NB4 (cell line): ENCODE data around the gene MAPK1.
"Not testable (repeated sequence)": the region's sequence is repeated elsewhere in the genome, so short reads cannot be mapped to it uniquely, and the experiment has no call there.

Experiments used
- DNase-seq: peaks from one replicate; pipeline ENCODE4 v3.0.0; 2010; ENCODE audit warnings: low read depth
- H3K4me3 ChIP-seq: one replicate; pipeline ENCODE4 v1.5.1; 2011; ENCODE audit warnings: mild to moderate bottlenecking, low read depth, low read length, moderate library complexity
- CTCF ChIP-seq: IDR thresholded peaks from one replicate; pipeline ENCODE4 v1.5.1; 2012; ENCODE audit warnings: low read depth, low read length
- MAX ChIP-seq: IDR thresholded peaks from 2 replicates; pipeline ENCODE4 v1.6.1; 2011; ENCODE audit warnings: low read depth, low read length
- MYC ChIP-seq: IDR thresholded peaks from 2 replicates; pipeline ENCODE4 v1.6.1; 2011; ENCODE audit warnings: low read depth, low read length
- POLR2A ChIP-seq: IDR thresholded peaks from 2 replicates; pipeline ENCODE4 v1.6.1; 2011; ENCODE audit warnings: mild to moderate bottlenecking; ENCODE audit not compliant: insufficient read length; ENCODE audit errors: extremely low read depth

MAPK1 gene

GRCh38 chr22:21824445-21824912 is 43.0 kb downstream of the MAPK1 start:
- TF ChIP-seq MAX = no peak
- no peak for TF ChIP-seq MYC
- TF ChIP-seq CTCF = no peak
- no peak for TF ChIP-seq POLR2A
- no peak for DNase-seq
- no peak overlapping the region for H3K4me3 ChIP-seq

GRCh38 chr22:21823740-21824444 is 43.6 kb downstream of the MAPK1 start:
- DNase-seq = no peak
- no peak overlapping the region for H3K4me3 ChIP-seq
- TF ChIP-seq CTCF = no peak
- TF ChIP-seq MYC = no peak
- TF ChIP-seq POLR2A = no peak
- TF ChIP-seq MAX = no peak

GRCh38 chr22:21819183-21819770 is 48.2 kb downstream of the MAPK1 start:
- no peak overlapping the region for H3K4me3 ChIP-seq
- TF ChIP-seq POLR2A = no peak
- TF ChIP-seq CTCF = no peak
- no peak for TF ChIP-seq MAX
- no peak for TF ChIP-seq MYC
- no peak for DNase-seq

GRCh38 chr22:21818487-21819182 is 48.8 kb downstream of the MAPK1 start:
- DNase-seq = peak; percentile 24
- TF ChIP-seq MAX (no peak), POLR2A (no peak), MYC (no peak), CTCF (no peak)
- H3K4me3 ChIP-seq = no peak overlapping the region

- DNase-seq = not testable (repeated sequence)
- peak overlapping the region; percentile 45 for H3K4me3 ChIP-seq
These were observed 50.0 kb downstream of the MAPK1 start for GRCh38 chr22:21817497-21817853.

- H3K4me3 ChIP-seq = peak overlapping the region; percentile 45
- peak; percentile 94 for DNase-seq
- TF ChIP-seq CTCF = no peak
- peak; percentile 54 for TF ChIP-seq MYC
- TF ChIP-seq POLR2A = no peak
- peak; percentile 94 for TF ChIP-seq MAX
These were observed 50.5 kb downstream of the MAPK1 start for GRCh38 chr22:21816787-21817496.
